Suppressor macrophage (primary cell): Measurements from ENCODE around the gene ADAT3.
"Not testable (repeated sequence)": the region's sequence is repeated elsewhere in the genome, so short reads cannot be mapped to it uniquely, and the experiment has no call there.

Experiments used
- DNase-seq, 4 experiments: peaks; one replicate each; pipeline ENCODE4 v3.0.0-alpha.2; 2020 to 2022

Gene ADAT3

DNA sequence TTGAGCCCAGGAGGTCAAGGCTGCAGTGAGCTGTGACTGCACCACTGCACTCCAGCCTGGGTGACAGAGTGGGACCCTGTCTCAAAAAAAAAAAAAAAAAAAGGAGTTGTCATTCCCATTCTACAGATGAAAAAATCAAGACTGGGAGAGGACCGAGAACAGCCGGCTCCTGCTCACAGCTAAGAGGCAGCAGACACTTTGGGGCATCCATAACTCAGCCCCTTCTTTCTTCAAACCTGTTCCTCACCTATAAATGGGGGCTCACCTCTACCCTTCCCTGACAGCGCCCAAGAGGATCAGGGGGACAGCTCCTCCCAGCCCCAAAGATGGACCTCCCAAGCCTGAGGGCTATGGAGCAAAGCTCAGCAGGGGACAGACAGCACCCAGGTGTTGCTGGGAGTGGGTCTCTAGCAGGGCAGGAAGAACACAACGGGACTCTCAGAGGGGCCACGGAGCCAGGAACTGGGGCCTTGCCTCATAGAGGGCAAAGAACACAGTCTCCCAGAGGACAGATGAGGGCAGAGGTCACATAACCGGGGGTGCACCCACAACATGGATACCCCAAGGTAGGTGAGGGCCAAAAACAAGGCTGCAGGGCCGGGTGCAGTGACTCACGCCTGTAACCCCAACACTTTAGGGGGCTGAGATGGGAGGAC is 38.4 kb upstream of the ADAT3 start:
- DNase-seq = no peak

DNA sequence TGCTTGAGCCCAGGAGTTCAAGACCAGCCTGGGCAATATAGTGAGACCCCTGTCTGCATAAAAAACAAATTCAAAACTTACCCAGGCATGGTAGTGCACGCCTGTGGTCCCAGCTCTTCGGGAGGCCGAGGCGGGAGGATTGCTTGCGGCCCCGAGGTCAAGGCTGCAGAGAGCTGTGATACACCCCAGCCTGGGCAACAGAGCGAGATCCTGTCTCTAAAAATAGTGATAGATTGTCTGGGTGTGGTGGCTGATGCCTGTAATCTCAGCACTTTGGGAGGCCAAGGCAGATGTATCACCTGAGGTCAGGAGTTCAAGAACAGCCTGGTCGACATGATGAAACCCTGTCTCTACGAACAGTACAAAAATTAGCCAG is 37.9 kb upstream of the ADAT3 start:
- DNase-seq = no peak

DNA sequence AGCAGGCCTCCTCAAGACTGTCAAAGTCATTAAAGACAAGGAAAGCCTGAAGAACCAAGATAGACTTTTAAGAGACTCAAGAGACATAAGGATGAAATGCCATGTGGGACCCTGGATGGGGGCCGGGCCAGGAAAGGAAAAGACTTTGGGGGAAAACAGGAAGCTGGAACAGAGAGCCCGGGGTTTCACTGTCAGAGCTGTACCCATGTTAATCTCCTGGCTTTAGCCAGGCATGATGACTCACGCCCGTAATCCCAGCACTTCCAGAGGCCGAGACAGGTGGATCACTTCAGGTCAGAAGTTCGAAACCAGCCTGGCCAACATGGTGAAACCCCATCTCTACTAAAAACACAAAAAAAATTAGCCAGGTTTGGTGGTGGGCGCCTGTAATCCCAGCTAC is 36.2 kb upstream of the ADAT3 start:
- DNase-seq = no peak

DNA sequence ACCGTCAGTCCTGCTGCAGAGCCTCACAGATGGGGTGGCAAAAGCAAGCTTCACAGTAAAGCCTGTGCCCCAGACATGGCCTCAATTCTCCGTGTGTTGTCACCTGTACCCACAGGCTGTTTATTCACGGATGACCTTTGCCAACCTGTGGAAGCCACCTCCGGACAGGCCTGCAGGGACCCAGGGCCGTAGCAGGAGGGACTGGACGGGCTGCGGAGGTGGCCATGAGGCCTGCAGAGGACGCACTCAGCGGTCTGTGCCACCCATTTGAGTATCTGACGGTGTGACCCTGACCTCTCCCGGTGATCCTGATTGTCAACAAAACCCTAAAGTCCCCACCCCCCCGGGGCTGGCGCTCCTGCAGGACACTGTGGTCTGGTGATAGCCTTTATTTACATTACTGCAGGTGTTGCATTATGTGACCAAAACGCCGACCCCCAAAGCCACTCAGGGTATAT is 34.0 kb upstream of the ADAT3 start:
- DNase-seq = no peak

DNA sequence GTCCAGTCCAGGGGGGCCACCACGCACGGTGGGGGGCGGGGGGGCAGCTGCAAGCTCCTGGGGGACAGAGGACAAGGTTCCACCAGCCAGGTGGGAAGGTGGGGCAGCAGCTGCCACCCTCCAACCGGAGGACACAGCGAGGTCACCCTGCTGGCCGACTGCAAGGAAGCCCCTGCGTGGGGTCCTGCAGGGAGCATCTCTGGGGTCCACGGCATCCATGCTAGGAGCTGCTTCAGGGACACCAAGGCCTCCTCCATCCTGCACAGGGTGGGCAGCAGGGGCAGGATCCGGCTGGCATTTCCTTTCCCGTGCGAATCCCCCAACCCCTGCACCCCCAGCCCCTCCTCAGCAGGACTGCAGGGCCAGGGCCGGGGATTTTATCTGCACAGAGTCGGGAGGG is 33.6 kb upstream of the ADAT3 start:
- no peak for DNase-seq

DNA sequence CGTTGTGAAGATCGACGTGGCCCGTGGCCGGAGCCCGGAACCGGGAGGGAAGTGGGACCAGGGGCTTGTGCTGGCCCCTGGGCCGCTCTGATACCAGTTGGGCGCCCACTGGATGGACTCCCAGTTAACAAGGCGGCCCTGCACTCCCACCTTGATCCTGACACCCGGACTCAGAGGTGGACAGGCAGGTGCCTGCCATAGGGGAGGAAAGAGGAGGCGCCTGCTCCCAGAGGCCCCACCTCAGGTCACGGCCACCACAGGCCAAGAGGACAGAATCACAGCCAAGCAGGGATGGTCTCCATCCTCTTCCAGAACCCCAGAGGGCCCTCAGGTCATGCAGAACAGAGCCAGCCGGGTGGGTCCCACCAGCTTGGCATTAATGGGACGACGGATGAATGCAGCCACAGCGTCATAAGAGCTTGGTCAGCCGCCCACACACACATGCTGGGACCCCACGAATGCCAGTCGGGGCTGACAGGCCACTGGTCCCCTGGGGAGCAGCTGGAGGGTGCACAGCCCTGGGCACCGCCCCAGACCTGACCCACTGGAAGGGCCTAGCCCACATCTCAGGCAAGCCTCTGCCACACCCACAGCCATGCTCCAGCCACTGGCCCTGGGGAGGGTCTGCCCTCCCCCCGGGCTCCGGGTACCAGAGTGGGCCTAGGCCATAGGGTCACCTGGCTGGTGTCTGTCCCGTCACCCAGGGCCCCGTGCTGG is 32.2 kb upstream of the ADAT3 start:
- DNase-seq = no peak

DNA sequence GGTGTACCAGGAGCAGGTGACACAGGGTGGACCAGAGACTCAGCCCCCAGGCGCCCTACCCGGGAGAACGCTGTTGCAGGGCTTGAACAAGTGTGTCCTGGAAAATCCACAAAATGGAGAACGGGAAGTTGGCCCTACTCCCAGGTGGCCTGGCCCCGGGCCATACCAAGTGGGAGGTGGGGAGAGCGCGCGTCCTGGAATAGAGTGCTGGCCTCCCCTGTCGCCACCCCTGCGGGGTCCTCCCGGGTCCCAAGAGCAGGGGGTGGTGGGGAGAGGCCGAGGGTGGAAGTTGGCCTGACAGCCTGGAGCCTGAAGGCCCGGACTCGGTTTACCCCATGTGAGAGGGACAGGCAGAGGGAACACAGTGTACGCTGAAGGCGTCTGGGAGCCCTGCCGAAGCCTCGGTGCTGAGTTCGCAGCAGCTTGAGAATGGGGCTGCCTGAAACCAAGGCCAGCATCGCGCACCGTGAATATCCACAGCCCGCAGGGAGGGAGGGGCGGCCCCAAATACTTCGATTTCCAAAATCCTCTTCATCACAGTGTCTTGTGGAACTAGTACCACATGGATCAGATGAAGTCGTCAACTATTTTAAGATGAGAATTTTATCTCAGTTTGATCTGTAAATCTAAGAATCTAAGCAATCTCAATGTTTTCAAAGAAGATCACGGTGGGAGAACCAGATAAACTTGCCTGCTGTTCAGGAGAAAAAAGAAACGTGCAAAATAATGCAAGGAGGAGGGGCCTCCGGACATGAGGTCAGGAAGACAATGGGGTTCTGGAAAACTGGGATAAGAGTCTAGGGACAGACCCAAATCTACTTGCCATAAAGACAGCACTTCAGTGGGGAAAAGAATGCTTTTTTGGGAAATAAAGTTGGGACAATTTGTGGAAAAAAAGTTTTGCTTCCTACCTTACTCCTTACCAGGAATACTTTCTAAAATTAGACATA is 31.4 kb upstream of the ADAT3 start:
- no peak for DNase-seq

DNA sequence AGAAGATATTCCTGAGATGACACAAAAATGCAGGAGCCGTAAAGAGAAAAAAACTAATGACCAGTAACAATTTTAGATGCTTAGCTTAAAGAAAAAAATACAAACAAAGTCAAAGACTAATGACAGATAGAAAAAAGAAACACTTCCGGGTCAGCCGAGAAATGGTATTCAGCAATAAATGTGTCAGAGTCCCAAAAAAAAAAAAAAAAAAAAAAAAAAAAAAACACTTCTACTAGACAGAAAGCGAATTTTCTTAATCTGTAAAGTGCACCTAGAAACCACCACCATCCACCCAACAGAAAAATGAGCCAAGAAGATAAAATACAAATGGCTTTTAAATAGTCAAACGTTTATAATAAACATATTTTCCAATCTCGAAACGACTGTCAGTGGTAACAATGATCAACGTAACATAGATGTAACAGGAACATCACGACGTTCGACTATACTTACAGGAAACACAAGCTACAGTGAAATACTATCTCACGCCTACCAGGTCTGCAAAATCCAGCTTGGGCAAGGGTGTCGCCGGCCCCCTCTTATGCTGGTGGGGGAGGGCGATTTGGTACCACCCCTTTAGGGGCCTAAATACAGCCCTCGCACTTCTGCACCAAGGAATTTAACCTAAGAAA is 30.5 kb upstream of the ADAT3 start:
- DNase-seq = peak; percentile 51 to 74 (median 60)

DNA sequence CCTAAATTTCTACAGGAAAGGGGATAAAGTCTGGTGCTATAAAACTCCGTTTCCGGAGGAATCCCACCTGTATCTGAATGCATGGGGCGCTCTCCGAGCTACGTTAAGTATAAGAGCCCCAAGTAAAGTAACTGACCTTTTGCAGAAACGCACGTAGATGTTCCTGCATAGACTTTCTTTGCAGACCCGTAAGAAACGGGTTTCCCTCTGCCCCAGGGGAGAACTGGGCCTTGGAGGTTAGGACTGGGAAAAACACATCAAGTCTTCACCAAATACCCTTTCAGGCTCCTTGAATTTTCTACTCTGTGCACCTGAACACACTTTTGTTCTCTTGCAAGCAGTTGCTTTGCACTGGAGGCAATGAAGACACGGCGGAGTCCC is 29.9 kb upstream of the ADAT3 start:
- DNase-seq = not testable (repeated sequence)

DNA sequence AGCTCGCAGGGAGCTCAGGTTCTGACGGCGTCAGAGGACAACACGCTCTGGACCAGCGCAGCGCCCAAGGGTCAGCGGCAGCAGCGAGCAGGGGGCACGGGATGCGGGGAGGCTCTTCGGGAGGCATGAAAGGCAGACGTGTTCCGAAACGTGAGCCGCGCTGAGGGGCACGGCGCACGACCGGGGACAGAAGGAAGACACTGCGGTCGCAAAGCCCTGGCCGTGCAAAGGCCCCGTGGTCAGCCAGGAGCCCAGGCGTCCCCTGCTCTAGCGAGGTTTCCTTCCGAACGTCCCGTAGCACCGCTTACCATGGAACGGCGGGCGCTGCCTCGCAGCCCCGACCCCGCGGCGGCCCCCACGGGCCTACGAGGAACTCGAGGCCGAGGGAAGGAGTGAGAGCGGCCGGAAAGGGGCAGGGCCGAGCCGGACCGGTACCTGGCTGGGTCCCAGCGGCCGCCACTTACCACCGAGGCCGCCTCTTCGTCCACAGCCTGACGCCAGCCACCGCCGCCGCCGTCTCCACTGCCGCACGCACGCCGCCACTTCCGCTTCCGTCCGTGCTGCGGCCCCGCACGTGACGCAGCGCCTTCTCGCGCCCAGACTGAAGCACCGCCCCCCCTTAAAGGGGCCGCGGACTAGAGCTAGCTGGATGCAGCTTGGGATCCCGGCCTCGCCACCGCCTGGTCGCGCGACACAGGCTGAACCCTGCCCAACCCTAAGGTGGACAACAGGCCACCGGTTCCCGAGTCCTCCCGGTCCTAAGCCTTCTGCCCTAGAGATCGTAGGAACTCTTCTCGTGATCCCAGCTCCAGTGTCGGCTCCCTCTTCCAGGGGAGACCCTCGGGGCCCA is 29.3 kb upstream of the ADAT3 start:
- peak; percentile 97 to 98 (median 98) for DNase-seq

DNA sequence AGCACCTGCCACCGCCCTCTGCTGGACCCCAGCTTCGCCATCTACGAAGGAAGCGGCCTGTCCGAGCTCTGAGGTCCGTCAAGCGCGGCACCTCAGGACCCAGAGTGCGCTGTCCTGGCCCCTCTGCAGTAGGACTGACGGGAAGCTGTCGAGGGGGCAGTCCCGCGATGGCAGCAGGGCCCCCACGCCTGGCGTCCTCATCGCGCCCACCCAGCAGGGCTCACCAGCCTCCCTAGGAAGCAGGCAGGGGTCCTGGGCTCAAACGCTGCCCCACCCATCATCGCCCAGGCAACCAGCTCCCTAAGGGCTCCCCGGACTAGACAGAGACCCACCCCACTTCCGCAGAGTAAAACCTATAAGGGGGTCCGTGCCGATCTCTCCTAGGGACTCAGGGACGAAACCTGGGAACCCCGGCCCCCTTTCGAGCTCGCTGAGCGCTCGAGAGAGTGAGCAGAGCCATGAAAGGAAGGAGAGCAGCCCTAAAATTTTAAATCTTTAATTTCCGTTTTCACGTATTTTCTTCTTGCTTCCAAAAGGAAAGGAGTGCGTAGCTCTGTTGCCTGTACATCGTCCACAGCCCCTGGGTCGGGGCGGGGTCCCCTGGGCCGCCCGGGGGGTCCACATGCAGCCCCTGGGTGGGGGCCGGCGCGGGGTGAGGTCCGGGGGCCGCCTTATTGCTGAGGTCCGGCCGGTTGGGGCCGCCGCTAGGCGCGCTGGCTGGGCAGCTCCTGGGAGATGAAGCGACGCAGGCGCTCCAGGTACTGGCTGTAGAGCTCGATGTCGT is 28.5 kb upstream of the ADAT3 start:
- DNase-seq = not testable (repeated sequence)

DNA sequence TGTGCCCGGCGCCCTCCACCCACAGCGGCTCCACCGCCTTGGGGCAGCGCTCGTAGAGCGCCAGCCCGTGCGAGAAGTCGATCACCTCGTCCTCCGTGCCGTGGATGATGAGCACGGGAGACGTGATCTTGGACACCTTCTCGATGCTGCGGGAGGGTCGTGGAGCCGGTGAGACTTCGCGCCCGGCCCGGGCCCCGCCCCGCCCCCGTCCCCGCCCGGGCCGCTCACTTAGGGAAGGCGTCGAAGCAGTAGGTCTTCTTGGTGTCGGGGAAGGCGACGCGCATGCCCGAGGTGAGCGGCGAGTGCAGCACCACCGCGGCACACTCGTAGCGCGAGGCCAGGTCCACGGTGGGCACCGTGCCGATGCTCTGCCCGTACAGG is 27.9 kb upstream of the ADAT3 start:
- DNase-seq = peak in 1 of 4 experiments; percentile 4

DNA sequence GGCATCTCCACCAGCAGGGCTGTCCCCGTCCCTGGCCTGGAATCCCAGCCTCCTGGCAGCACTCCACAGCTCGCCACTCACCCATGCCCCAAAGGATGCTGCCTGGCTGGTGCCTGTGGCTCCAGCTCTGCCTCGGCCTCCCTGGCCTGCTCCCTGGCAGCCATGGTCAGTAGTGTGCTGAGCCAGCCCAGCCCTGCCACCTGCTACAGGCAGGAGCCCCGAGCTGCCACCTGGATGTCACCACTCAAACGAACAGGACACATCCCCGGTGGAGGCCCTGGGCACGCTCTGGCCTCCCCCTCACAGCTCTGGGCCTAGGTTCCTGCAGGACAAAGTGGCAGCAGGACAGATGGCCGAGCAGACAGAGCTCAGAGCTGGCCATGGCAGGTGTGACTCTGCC is 26.6 kb upstream of the ADAT3 start:
- not testable (repeated sequence) for DNase-seq

DNA sequence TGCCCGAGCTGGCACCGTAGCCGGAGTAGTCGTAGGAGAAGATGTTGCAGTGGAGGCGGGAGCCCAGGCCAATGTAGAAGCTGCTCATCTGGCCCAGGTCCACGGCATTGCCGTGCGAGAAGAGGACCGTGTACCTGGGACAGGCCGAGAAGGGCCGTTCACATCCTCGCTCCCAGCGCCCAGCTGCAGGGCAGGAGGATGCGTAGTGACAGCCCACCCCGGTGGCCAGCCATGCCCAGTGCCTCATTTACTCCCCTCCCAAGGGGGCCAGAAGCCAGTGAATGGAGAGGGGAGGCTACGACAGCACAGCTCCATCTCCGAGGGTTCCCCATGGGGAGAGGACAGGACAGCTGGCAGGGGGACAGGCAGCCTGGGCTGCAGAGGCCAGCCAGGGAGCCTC is 25.2 kb upstream of the ADAT3 start:
- DNase-seq = not testable (repeated sequence)

DNA sequence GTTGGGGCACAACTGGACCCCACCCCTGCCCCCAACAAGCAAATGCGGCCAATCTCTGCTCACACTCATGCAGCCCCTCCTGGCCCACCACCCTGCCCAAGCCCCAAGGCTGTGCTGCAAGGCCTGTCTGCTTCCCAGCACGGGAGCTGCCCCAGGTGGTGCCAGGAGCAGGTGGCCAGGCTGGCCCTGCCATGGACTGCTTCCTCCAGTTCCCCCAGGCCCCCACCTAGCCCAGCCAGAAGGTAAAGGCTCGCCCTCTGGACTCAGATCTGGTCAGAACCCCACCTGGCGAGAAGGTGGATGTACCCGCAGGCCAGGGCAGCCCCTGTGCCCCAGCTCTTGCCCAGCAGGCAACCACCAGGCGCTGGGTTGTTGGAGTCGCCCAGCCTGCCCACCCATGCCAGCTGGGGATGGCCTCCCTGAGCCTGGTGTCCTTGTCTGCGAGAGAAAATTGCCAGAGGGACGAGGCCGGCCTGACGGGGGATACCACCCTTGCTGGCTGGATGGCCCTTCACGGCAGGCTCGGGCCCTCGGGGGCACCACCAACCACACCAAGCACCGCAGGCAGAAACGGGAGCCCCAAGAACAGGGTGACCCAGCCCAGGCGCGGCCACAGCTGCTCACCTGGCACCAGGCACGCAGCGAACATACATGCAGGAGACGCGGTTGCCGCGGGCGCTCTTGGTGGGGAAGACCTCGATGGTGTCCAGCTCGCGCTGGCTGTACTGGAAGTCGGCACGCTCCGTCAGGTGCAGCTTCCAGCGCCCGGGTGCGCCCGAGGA is 24.4 kb upstream of the ADAT3 start:
- DNase-seq = no peak

DNA sequence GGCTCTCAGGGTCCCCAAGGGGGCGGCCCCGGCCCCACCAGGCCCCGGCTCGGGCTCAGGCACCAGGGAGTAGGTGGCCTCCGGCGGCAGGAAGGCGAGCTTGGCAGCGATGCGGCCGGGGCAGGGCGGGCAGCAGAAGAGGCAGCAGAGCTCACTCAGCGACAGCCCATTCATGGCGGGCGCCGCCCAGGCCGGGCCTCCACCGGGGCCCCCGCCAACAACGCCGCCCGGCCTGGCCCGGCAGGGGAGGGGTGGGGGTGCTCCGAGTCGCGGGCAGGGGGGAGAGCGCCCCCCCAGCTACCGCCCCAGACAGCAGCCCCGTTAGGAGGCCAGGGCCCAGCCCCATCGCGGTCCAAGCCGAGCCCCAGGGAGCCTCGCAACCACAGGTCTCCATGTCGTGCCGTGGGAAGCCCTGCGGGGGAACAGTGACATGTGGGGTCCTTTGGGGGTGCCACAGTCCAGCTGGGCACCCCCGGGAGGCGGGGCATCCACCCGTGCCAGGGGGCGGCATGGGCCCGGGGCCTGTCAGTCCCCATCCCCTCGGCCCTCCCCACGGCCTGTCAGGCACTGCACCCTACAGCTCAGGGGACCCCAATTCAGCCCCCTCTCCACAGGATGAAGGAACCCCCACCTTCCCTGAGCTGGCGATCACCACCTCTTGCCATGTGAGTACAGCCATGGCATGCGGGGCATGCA is 23.7 kb upstream of the ADAT3 start:
- DNase-seq = not testable (repeated sequence)

DNA sequence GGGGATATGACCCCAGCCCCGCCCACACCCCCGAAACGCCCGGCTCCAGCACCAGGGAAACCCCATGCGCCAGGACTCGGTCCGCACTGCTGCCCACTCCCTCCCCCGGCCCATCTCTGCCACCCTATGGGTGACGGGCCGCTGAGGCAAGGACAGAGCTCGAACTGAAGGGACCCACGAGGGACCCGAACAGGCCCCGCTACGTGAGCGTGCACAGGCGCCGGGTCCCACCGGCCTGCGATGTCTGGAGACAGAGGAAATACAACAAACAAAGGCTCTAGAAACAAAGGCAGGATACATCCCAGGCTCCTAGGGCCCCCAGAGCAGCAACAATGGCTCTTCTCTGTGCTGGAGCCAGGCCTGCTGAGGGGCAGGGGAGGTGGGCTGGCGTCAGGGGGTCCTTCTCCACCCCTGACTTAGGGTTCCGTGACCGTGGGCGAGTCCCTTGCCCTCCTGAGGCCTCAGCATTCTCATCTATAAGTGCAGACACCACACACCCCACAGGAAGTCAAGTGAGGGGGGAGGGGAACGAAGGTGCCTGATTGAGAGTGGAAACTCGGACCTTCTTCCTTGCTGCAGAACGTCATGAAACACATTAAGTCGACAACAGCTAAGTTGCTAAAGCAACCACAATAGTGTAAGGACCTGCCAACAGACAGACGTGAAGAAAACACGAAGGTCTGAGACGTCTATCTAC is 23.0 kb upstream of the ADAT3 start:
- no peak for DNase-seq

DNA sequence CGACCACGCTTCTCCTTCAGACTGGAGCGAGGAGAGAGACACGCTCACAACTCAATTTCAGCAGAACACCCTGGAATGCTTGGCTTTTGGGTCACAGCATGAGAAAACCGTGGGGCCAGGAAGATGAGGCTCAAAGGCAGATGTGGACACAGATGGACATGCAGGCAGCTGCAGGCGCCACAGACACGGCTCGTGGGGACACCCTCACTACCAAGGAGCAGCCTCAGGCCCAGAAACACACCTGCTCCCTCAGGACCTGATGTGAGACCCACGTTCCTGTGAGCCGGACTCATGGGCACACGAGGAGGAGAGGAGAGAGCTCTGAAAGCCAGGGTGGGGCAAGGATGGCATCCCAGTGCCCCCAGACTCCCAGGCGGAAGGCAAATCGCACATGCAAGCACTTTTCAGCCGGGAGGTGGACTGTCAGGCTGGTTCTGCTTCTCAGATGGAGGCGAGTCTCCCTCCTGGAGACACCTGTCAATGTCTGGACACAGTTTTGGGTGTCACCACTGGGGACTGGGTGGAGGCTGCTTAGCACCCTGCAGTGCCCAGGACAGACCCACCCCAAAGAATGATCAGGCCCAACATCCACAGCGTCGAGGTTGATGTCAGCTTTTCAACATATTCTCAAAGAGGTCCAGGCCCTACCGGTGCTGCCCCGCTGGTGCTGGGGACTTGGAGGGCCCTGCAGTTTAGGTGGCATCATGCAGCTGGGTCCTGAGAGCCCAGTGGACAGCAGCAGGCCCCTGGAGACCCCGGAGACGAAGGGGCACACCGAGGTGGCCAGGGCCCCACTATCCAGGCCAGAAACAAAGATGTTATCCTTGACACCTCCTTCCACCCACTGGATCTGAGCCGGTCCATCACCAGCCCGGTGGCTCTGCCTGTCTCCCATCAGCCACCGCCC is 22.2 kb upstream of the ADAT3 start:
- DNase-seq = no peak
